Panc1 (cell line): ENCODE results near the gene TBXAS1.

Source experiments
- CTCF ChIP-seq: fragments of 450-650 bp; IDR thresholded peaks from 2 replicates; pipeline ENCODE4 v1.5.1; 2017; ENCODE audit warnings: mild to moderate bottlenecking
- POLR2AphosphoS5 ChIP-seq: IDR thresholded peaks from 2 replicates; pipeline ENCODE4 v1.6.1; 2012; ENCODE audit warnings: mild to moderate bottlenecking, low read depth, low read length, moderate library complexity
- TCF7L2 ChIP-seq: IDR thresholded peaks from 2 replicates; pipeline ENCODE4 v1.6.1; 2011; ENCODE audit warnings: mild to moderate bottlenecking, low read depth, low read length, inconsistent platforms

- no peak for TF ChIP-seq CTCF
- no peak for TF ChIP-seq TCF7L2
- TF ChIP-seq POLR2AphosphoS5, result no peak
Observed at GRCh38 chr7:139783647-139784385, 45.2 kb upstream of the TBXAS1 start.
